ENCODE data around the gene GPR150. TPM values are rescaled to one million over a fixed set of nuclear protein-coding genes. Genes with fewer than 3 reads are reported as not detected.
A peak's percentile ranks its signal among the peaks of the same experiment; 100 is the strongest.

GPR150 gene
- total and polyA plus RNA-seq, 10 of the 15 experiments (the other 5 are each of a cell fraction or from before 2014, with no cell fraction given): 0.08 to 1.1 (median 0.37) TPM; not detected in 1

DNA sequence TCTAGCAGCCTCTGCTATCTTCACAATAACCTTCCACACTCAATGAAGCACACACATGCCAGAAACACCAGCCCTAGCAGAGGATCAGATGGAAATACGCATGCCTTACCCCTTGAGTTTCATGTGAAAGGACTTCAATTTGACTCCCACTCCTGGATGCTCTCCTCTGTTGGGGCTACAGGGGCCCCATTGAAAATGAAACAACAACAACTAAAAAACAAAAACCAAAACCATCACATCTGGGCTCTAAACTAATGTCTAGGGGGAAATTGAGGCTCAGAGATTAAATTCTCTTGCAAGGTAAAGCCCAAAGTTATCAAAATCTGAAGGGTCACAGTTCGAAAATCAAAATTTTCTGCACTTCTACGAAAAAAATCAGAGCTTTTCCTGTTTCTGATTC is 18.7 kb downstream of the GPR150 start:
- ChIA-PET SMC1A (ENCODE audit: uncharacterized antibody, unreplicated experiment) (interaction anchor here (1.5 kb wide), 1 partner anchor 28 kb away, joined by 4 read pairs; no protein-coding TSS in a partner anchor), RAD21 (ENCODE audit: unreplicated experiment) (no interaction called here), CTCF (interaction anchor here (1.0 kb wide), 1 partner anchor 210 kb away, joined by 3 read pairs; no protein-coding TSS in a partner anchor), POLR2A (no interaction called here)
- DNase-seq (ENCODE audit: low read depth, low spot score) (no peak), ATAC-seq (peak; percentile 23; the same call in 1 of the 3 replicates), FAIRE-seq (no peak)
- no peaks in the 10 kb centered on the region for H3K27me3 ChIP-seq (replicated peaks in 1 of 2; ENCODE audit: control insufficient read depth in 2 of 2, insufficient read depth in 2 of 2, low read length in 1 of 2)
- no peak overlapping the region for H3K9ac ChIP-seq (ENCODE audit: control insufficient read depth, insufficient read depth, low read length)
- in situ Hi-C loops (cut with MboI) (no loop called here), intact Hi-C loops (cut with micrococcal nuclease; ENCODE audit: unreplicated experiment) (no loop called here)
- no peaks in the 10 kb centered on the region for H3K79me2 ChIP-seq (ENCODE audit: control insufficient read depth, insufficient read depth, low read length)
- no peaks in the 10 kb centered on the region for H4K20me1 ChIP-seq (ENCODE audit: control insufficient read depth, insufficient read depth)
- no peaks in the 10 kb centered on the region for H3K9me3 ChIP-seq (replicated peaks; ENCODE audit: control insufficient read depth, insufficient read depth, low read length)
- no peak overlapping the region for H3K27ac ChIP-seq (ENCODE audit: control insufficient read depth, insufficient read depth)
- peak overlapping the region; percentile 36 for H3K4me2 ChIP-seq (ENCODE audit: control insufficient read depth, insufficient read depth)
- WGBS (ENCODE audit: insufficient coverage, insufficient replicate concordance, low lambda C conversion rate, missing lambda C conversion rate): 35% methylated on average over 3 of the region's 3 CpGs
- peak overlapping the region; percentile 70 for H2AFZ ChIP-seq (ENCODE audit: control insufficient read depth, low read depth, low read length)
- no peaks in the 10 kb centered on the region for H3K36me3 ChIP-seq (ENCODE audit: control insufficient read depth in 2 of 2, insufficient read depth in 2 of 2, low read length in 1 of 2)
- no peaks in the 10 kb centered on the region for H3K4me1 ChIP-seq (ENCODE audit: control insufficient read depth, insufficient read depth, low read length)
- BruUV-seq (replicated peaks): no TSS peak
- H3K4me3 ChIP-seq: peak overlapping the region; percentile 7; the same call in 1 of the 2 replicates
- TF ChIP-seq, protein P1, sequence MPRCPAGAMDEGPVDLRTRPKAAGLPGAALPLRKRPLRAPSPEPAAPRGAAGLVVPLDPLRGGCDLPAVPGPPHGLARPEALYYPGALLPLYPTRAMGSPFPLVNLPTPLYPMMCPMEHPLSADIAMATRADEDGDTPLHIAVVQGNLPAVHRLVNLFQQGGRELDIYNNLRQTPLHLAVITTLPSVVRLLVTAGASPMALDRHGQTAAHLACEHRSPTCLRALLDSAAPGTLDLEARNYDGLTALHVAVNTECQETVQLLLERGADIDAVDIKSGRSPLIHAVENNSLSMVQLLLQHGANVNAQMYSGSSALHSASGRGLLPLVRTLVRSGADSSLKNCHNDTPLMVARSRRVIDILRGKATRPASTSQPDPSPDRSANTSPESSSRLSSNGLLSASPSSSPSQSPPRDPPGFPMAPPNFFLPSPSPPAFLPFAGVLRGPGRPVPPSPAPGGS (IDR thresholded peaks at IDR 0.05; ENCODE audit: borderline replicate concordance, insufficient read depth, low read depth, low read length, poor library complexity, severe bottlenecking): no peak
- TF ChIP-seq, protein P2, sequence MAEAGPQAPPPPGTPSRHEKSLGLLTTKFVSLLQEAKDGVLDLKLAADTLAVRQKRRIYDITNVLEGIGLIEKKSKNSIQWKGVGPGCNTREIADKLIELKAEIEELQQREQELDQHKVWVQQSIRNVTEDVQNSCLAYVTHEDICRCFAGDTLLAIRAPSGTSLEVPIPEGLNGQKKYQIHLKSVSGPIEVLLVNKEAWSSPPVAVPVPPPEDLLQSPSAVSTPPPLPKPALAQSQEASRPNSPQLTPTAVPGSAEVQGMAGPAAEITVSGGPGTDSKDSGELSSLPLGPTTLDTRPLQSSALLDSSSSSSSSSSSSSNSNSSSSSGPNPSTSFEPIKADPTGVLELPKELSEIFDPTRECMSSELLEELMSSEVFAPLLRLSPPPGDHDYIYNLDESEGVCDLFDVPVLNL (IDR thresholded peaks at IDR 0.05; ENCODE audit: low read depth, low read length): no peak
- TF ChIP-seq SIX5 (IDR thresholded peaks at IDR 0.05; ENCODE audit: low read depth, low read length, severe bottlenecking): no peak
- TF ChIP-seq CHD1 (IDR thresholded peaks at IDR 0.05; ENCODE audit: low read depth, low read length): no peak
- TF ChIP-seq, protein P3, sequence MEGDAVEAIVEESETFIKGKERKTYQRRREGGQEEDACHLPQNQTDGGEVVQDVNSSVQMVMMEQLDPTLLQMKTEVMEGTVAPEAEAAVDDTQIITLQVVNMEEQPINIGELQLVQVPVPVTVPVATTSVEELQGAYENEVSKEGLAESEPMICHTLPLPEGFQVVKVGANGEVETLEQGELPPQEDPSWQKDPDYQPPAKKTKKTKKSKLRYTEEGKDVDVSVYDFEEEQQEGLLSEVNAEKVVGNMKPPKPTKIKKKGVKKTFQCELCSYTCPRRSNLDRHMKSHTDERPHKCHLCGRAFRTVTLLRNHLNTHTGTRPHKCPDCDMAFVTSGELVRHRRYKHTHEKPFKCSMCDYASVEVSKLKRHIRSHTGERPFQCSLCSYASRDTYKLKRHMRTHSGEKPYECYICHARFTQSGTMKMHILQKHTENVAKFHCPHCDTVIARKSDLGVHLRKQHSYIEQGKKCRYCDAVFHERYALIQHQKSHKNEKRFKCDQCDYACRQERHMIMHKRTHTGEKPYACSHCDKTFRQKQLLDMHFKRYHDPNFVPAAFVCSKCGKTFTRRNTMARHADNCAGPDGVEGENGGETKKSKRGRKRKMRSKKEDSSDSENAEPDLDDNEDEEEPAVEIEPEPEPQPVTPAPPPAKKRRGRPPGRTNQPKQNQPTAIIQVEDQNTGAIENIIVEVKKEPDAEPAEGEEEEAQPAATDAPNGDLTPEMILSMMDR (IDR thresholded peaks at IDR 0.05 in 2 of 3, conservative IDR thresholded peaks at IDR 0.05 in 1 of 3; ENCODE audit: control insufficient read depth in 2 of 3, extremely low read depth in 1 of 3, insufficient read depth in 1 of 3, low read depth in 3 of 3, low read length in 3 of 3): no peak
- TF ChIP-seq RFX5 (IDR thresholded peaks at IDR 0.05; ENCODE audit: low read depth, low read length): no peak
- no peak for TF ChIP-seq NBN (IDR thresholded peaks at IDR 0.05)
- TF ChIP-seq, protein P4, sequence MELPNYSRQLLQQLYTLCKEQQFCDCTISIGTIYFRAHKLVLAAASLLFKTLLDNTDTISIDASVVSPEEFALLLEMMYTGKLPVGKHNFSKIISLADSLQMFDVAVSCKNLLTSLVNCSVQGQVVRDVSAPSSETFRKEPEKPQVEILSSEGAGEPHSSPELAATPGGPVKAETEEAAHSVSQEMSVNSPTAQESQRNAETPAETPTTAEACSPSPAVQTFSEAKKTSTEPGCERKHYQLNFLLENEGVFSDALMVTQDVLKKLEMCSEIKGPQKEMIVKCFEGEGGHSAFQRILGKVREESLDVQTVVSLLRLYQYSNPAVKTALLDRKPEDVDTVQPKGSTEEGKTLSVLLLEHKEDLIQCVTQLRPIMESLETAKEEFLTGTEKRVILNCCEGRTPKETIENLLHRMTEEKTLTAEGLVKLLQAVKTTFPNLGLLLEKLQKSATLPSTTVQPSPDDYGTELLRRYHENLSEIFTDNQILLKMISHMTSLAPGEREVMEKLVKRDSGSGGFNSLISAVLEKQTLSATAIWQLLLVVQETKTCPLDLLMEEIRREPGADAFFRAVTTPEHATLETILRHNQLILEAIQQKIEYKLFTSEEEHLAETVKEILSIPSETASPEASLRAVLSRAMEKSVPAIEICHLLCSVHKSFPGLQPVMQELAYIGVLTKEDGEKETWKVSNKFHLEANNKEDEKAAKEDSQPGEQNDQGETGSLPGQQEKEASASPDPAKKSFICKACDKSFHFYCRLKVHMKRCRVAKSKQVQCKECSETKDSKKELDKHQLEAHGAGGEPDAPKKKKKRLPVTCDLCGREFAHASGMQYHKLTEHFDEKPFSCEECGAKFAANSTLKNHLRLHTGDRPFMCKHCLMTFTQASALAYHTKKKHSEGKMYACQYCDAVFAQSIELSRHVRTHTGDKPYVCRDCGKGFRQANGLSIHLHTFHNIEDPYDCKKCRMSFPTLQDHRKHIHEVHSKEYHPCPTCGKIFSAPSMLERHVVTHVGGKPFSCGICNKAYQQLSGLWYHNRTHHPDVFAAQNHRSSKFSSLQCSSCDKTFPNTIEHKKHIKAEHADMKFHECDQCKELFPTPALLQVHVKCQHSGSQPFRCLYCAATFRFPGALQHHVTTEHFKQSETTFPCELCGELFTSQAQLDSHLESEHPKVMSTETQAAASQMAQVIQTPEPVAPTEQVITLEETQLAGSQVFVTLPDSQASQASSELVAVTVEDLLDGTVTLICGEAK (IDR thresholded peaks at IDR 0.05; ENCODE audit: borderline replicate concordance): no peak
- TF ChIP-seq, protein P5, sequence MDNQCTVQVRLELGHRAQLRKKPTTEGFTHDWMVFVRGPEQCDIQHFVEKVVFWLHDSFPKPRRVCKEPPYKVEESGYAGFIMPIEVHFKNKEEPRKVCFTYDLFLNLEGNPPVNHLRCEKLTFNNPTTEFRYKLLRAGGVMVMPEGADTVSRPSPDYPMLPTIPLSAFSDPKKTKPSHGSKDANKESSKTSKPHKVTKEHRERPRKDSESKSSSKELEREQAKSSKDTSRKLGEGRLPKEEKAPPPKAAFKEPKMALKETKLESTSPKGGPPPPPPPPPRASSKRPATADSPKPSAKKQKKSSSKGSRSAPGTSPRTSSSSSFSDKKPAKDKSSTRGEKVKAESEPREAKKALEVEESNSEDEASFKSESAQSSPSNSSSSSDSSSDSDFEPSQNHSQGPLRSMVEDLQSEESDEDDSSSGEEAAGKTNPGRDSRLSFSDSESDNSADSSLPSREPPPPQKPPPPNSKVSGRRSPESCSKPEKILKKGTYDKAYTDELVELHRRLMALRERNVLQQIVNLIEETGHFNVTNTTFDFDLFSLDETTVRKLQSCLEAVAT (IDR thresholded peaks at IDR 0.05): peak; percentile 58
- peak; percentile 36; the same call in 1 of the 2 replicates for TF ChIP-seq TAF1 (IDR thresholded peaks at IDR 0.05; ENCODE audit: borderline replicate concordance, low read depth, low read length)
- no peak for TF ChIP-seq ZNF217 (IDR thresholded peaks at IDR 0.05)
- no peak for TF ChIP-seq SMARCA5 (IDR thresholded peaks at IDR 0.05)
- TF ChIP-seq MEF2B (IDR thresholded peaks at IDR 0.05; ENCODE audit: partially characterized antibody, poor library complexity, severe bottlenecking): no peak

Data from GM12878 (cell line).